ENCODE results near the gene CPAMD8. TPM values are rescaled to one million over a fixed set of nuclear protein-coding genes. Genes with fewer than 3 reads are reported as not detected.
"Not testable (repeated sequence)": the region's sequence is repeated elsewhere in the genome, so short reads cannot be mapped to it uniquely, and the experiment has no call there.

Gene CPAMD8
- total RNA-seq, 1 donor from 2014 or later: 4.9 TPM

DNA sequence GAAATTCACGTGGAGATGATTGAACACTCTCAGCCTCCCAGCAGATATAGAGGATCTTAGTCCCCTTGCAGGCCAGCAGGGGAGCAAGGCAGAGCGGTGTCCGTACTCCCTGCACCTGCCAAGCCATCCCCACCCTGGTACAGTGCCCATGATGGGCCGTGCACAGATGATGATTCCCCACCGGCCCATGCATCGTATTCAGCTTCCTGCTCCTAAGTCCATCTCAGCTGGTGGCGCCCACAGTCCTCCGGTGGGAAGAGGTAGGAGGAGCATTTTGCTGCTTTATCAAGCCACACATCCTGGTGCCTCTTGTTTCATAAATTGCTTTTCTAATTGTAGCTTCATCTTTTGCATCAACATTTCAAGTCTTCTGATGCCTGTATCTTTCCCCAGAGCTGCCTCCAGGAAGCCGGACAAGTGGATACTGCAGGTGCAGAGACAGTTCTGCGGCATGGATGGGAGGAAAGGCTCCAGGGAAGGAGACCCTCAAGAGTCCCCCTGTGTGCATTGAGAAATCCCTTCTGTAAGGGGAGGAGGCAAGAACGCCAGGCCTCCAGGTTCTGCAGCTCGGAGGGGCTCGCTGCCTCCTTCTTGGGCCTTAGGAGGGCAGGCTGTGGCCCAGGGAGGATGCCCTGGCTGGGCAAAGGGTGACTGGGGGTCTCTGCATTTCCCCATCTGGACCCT, 82.5 kb downstream of the CPAMD8 start:
- Mint-ChIP-seq H3K27me3 (ENCODE audit: low read depth) (no peaks in the 10 kb centered on the region), H3K9me3 (ENCODE audit: low read depth) (no peaks in the 10 kb centered on the region), H3K27ac (ENCODE audit: unreplicated experiment) (no peak overlapping the region), H3K36me3 (ENCODE audit: low read depth) (no peaks in the 10 kb centered on the region), H3K4me1 (ENCODE audit: low read depth) (no peaks in the 10 kb centered on the region), H3K4me3 (ENCODE audit: unreplicated experiment) (no peak overlapping the region)
- TF ChIP-seq, protein P1, sequence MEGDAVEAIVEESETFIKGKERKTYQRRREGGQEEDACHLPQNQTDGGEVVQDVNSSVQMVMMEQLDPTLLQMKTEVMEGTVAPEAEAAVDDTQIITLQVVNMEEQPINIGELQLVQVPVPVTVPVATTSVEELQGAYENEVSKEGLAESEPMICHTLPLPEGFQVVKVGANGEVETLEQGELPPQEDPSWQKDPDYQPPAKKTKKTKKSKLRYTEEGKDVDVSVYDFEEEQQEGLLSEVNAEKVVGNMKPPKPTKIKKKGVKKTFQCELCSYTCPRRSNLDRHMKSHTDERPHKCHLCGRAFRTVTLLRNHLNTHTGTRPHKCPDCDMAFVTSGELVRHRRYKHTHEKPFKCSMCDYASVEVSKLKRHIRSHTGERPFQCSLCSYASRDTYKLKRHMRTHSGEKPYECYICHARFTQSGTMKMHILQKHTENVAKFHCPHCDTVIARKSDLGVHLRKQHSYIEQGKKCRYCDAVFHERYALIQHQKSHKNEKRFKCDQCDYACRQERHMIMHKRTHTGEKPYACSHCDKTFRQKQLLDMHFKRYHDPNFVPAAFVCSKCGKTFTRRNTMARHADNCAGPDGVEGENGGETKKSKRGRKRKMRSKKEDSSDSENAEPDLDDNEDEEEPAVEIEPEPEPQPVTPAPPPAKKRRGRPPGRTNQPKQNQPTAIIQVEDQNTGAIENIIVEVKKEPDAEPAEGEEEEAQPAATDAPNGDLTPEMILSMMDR (IDR thresholded peaks at IDR 0.05): no peak
- DNase-seq (ENCODE audit: low spot score): no peak

GRCh38 chr19:16943090-16943489, 83.5 kb downstream of the CPAMD8 start:
- H3K9me3 Mint-ChIP-seq (ENCODE audit: low read depth); H3K4me3 Mint-ChIP-seq (ENCODE audit: unreplicated experiment); H3K27ac Mint-ChIP-seq (ENCODE audit: unreplicated experiment); H3K27me3 Mint-ChIP-seq (ENCODE audit: low read depth); H3K36me3 Mint-ChIP-seq (ENCODE audit: low read depth); H3K4me1 Mint-ChIP-seq (ENCODE audit: low read depth); DNase-seq (ENCODE audit: low spot score): not testable (repeated sequence)

DNA sequence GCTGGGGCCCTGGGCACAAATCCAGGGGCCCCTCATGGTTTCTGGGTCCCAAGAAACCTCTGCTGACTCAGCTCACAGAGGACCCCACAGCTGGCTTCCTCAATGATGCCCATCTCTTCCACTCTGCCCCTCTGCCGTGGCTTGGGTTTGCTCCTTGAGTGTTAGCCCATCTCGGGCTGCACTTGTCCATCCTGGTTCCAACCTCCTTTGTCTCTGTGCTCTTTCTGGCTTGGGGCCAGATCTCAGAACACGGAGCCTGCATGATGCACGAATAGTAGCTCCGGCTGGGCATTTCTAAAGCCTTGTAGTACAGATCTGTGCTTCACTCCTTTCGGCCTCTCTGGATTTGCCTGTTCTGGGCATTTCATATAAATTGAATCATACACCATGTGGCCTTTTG, 84.0 kb downstream of the CPAMD8 start:
- no peaks in the 10 kb centered on the region for H3K36me3 Mint-ChIP-seq (ENCODE audit: low read depth)
- no peaks in the 10 kb centered on the region for H3K9me3 Mint-ChIP-seq (ENCODE audit: low read depth)
- TF ChIP-seq, protein P1 (IDR thresholded peaks at IDR 0.05): no peak
- DNase-seq (ENCODE audit: low spot score): no peak
- H3K4me1 Mint-ChIP-seq (ENCODE audit: low read depth): no peaks in the 10 kb centered on the region
- no peak overlapping the region for H3K4me3 Mint-ChIP-seq (ENCODE audit: unreplicated experiment)
- H3K27ac Mint-ChIP-seq (ENCODE audit: unreplicated experiment): no peak overlapping the region
- H3K27me3 Mint-ChIP-seq (ENCODE audit: low read depth): peaks cover 4% of the 10 kb centered on the region

DNA sequence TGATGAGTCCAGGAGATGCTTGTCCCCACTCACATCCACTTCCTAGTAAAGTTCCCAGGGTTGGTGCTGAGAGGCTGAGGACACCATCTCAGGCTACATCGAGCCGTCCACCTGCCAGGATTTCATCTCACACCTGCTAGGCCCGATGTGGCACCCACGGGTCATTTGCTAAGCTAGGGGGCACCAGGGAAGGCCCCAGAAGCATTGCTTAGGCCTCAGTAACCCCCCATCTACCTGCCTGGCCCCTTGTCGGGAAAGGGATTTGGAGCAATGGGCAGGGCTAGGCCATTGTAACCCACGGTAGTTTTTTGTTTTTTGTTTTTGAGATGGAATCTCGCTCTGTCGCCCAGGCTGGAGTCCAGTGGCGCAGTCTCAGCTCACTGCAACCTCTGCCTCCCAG, 86.0 kb downstream of the CPAMD8 start:
- H3K27me3 Mint-ChIP-seq (ENCODE audit: low read depth): peaks cover 6% of the 10 kb centered on the region
- no peak for DNase-seq (ENCODE audit: low spot score)
- TF ChIP-seq, protein P1 (IDR thresholded peaks at IDR 0.05): no peak
- H3K27ac Mint-ChIP-seq (ENCODE audit: unreplicated experiment): no peak overlapping the region
- no peak overlapping the region for H3K4me3 Mint-ChIP-seq (ENCODE audit: unreplicated experiment)
- no peaks in the 10 kb centered on the region for H3K36me3 Mint-ChIP-seq (ENCODE audit: low read depth)
- H3K9me3 Mint-ChIP-seq (ENCODE audit: low read depth): no peaks in the 10 kb centered on the region
- H3K4me1 Mint-ChIP-seq (ENCODE audit: low read depth): no peaks in the 10 kb centered on the region

DNA sequence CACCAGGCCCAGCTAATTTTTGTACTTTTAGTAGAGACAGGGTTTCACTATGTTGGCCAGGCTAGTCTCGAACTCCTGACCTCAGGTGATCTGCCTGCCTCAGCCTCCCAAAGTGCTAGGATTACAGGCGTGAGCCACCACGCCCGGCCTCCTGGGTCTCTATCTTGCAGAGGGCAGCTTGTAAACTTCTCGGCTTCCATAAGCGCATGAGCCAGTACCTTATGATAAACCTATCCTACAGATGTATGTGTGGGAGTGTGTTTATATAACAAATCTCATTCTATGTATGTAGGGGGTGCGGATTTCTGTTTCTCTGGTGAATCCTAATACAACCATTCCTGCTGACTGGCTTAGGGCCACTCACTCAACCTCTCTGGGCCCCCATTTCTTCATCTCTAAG, 86.5 kb downstream of the CPAMD8 start:
- peak; percentile 22 for DNase-seq (ENCODE audit: low spot score)
- H3K9me3 Mint-ChIP-seq (ENCODE audit: low read depth); H3K4me3 Mint-ChIP-seq (ENCODE audit: unreplicated experiment); H3K27me3 Mint-ChIP-seq (ENCODE audit: low read depth); H3K4me1 Mint-ChIP-seq (ENCODE audit: low read depth); H3K36me3 Mint-ChIP-seq (ENCODE audit: low read depth); H3K27ac Mint-ChIP-seq (ENCODE audit: unreplicated experiment): not testable (repeated sequence)

GRCh38 chr19:16938211-16938610, 88.4 kb downstream of the CPAMD8 start:
- Mint-ChIP-seq H3K27ac (ENCODE audit: unreplicated experiment) (no peak overlapping the region), H3K4me3 (ENCODE audit: unreplicated experiment) (no peak overlapping the region), H3K27me3 (ENCODE audit: low read depth) (peaks cover 11% of the 10 kb centered on the region), H3K36me3 (ENCODE audit: low read depth) (peaks cover 1% of the 10 kb centered on the region), H3K9me3 (ENCODE audit: low read depth) (peaks cover 18% of the 10 kb centered on the region), H3K4me1 (ENCODE audit: low read depth) (no peaks in the 10 kb centered on the region)
- TF ChIP-seq, protein P1 (IDR thresholded peaks at IDR 0.05): no peak
- peak; percentile 67 for DNase-seq (ENCODE audit: low spot score)

- peak; percentile 39 for DNase-seq (ENCODE audit: low spot score)
- H3K27me3 Mint-ChIP-seq (ENCODE audit: low read depth): peaks cover 12% of the 10 kb centered on the region
- not testable (repeated sequence) for H3K4me1 Mint-ChIP-seq (ENCODE audit: low read depth); H3K4me3 Mint-ChIP-seq (ENCODE audit: unreplicated experiment); H3K36me3 Mint-ChIP-seq (ENCODE audit: low read depth); H3K27ac Mint-ChIP-seq (ENCODE audit: unreplicated experiment)
- peaks cover 19% of the 10 kb centered on the region for H3K9me3 Mint-ChIP-seq (ENCODE audit: low read depth)
Observed at GRCh38 chr19:16937796-16938195, 88.8 kb downstream of the CPAMD8 start.

Measured in chondrocyte (in vitro differentiated cells).